Uterus (tissue), 4 donors: ENCODE data around the gene BMP2K. TPM values are rescaled to one million over a fixed set of nuclear protein-coding genes. Genes with fewer than 3 reads are reported as not detected.

Source experiments
- DNase-seq, 2 donors: peaks; one replicate each; pipeline ENCODE4 v3.0.0-alpha.2; 2019 to 2020
- H3K27ac ChIP-seq, 2 donors: fragments of 200-600 bp; sonication (generic); 1 replicate in 1 of 2; 2 replicates in 1 of 2; pipeline ENCODE4 v1.5.1; 2016 to 2018
- H3K27me3 ChIP-seq, 2 donors: fragments of 200-600 bp; sonication (generic); one replicate each; pipeline ENCODE4 v1.5.1; 2018 to 2019; ENCODE audit warnings: control low read depth in 1 of 2
- H3K36me3 ChIP-seq, 2 donors: fragments of 200-600 bp; sonication (generic); one replicate each; pipeline ENCODE4 v1.5.1; 2019; ENCODE audit warnings: control low read depth in 1 of 2
- H3K4me1 ChIP-seq, 2 donors: fragments of 200-600 bp; sonication (generic); one replicate each; pipeline ENCODE4 v1.5.1; 2018 to 2019; ENCODE audit warnings: control low read depth in 1 of 2
- H3K4me3 ChIP-seq, 2 donors: fragments of 200-600 bp; sonication (generic); 1 replicate in 1 of 2; 2 replicates in 1 of 2; pipeline ENCODE4 v1.5.1; 2018 to 2019; ENCODE audit warnings: mild to moderate bottlenecking in 1 of 2
- H3K9me3 ChIP-seq, 2 donors: fragments of 200-600 bp; sonication (generic); one replicate each; pipeline ENCODE4 v1.5.1; 2019; ENCODE audit warnings: control low read depth in 1 of 2
- POLR2A ChIP-seq, 2 donors: fragments of 450-650 bp; IDR thresholded peaks; one replicate each; pipeline ENCODE4 v1.6.1; 2016; ENCODE audit warnings: antibody characterized with exemption in 2 of 2, mild to moderate bottlenecking in 1 of 2, moderate library complexity in 1 of 2
- intact Hi-C: fragments of 100-400 bp; cut with DNase I; formaldehyde crosslinking; loops from one replicate; pipeline ENCODE4 v1.15.1; 2023; ENCODE audit warnings: low total_unique reads
- total RNA-seq, 4 donors: library from RNA; depleted of rRNA in 3 of 4; stranded (reverse); fragments of >200 nt in 3 of 4; gene quantifications; one replicate each; pipeline versions ENCODE4 v1.1.0 to v1.2.4, GENCODE V29; 2014 to 2023
- TF ChIP-seq, protein P1 (sequence below), 4 experiments: fragments of 200-600 bp in 2 of 4; fragments of 450-650 bp in 2 of 4; sonication (generic) in 2 of 4; IDR thresholded peaks; one replicate each; pipeline ENCODE4 v1.5.1; 2016 to 2019; ENCODE audit warnings: antibody characterized with exemption in 4 of 4, mild to moderate bottlenecking in 2 of 4, moderate library complexity in 1 of 4
- donor health status: DM: yes; HTN: yes; CAD: no.

The BMP2K gene
- total RNA-seq, 4 donors from 2014 or later: 14.7 to 67.3 (median 29.2) TPM

DNA sequence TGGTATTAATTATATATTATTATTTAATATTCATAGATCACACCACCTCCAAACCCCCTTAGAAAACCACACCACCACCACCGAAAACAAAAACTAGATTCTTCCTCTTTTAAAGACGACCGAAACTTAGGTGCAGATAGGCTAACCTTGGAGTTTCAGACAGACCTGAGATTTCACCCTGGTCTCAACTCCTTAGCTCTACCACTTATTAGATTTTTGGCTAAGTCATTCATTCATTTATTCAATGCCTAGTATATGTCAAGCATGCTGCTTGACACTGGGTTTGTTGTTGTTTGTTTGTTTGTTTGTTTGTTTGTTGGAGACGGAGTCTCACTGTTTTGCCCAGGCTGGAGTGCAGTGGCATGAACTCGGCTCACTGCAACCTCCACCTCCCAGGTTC lies 9.5 kb upstream of the BMP2K start:
- H3K9me3 ChIP-seq: no peaks in the 10 kb centered on the region
- no peaks in the 10 kb centered on the region for H3K36me3 ChIP-seq
- intact Hi-C loops: no loop called here
- H3K27ac ChIP-seq: no peak overlapping the region
- H3K4me1 ChIP-seq: no peaks in the 10 kb centered on the region
- DNase-seq: no peak
- TF ChIP-seq POLR2A (IDR thresholded peaks at IDR 0.05): no peak
- TF ChIP-seq, protein P1, sequence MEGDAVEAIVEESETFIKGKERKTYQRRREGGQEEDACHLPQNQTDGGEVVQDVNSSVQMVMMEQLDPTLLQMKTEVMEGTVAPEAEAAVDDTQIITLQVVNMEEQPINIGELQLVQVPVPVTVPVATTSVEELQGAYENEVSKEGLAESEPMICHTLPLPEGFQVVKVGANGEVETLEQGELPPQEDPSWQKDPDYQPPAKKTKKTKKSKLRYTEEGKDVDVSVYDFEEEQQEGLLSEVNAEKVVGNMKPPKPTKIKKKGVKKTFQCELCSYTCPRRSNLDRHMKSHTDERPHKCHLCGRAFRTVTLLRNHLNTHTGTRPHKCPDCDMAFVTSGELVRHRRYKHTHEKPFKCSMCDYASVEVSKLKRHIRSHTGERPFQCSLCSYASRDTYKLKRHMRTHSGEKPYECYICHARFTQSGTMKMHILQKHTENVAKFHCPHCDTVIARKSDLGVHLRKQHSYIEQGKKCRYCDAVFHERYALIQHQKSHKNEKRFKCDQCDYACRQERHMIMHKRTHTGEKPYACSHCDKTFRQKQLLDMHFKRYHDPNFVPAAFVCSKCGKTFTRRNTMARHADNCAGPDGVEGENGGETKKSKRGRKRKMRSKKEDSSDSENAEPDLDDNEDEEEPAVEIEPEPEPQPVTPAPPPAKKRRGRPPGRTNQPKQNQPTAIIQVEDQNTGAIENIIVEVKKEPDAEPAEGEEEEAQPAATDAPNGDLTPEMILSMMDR (IDR thresholded peaks at IDR 0.05): no peak
- no peaks in the 10 kb centered on the region for H3K27me3 ChIP-seq
- no peak overlapping the region for H3K4me3 ChIP-seq

DNA sequence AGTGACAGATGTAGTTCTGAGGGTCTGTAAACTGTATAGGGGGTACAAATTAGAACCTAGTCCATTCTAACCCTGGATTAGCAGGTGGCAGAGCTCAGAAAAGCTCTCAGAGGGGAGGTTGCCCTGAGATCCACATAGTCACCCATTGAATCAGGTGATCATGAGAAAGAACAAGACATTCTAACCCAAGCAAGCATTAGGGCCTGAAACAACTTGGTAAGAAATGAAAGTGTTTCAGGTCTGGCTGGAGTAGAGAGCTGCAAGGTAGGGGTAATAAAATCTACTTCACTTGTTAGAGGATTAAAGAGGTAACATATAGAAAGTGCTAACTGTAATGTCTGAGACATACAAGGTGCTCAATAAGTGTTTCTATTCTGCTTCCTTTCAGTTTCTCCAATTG lies 8.8 kb upstream of the BMP2K start:
- no peak overlapping the region for H3K27ac ChIP-seq
- no peaks in the 10 kb centered on the region for H3K27me3 ChIP-seq
- no peak for TF ChIP-seq POLR2A (IDR thresholded peaks at IDR 0.05)
- TF ChIP-seq, protein P1 (IDR thresholded peaks at IDR 0.05): no peak
- DNase-seq: no peak
- intact Hi-C loops: no loop called here
- no peaks in the 10 kb centered on the region for H3K9me3 ChIP-seq
- no peaks in the 10 kb centered on the region for H3K4me1 ChIP-seq
- H3K36me3 ChIP-seq: no peaks in the 10 kb centered on the region
- no peak overlapping the region for H3K4me3 ChIP-seq

DNA sequence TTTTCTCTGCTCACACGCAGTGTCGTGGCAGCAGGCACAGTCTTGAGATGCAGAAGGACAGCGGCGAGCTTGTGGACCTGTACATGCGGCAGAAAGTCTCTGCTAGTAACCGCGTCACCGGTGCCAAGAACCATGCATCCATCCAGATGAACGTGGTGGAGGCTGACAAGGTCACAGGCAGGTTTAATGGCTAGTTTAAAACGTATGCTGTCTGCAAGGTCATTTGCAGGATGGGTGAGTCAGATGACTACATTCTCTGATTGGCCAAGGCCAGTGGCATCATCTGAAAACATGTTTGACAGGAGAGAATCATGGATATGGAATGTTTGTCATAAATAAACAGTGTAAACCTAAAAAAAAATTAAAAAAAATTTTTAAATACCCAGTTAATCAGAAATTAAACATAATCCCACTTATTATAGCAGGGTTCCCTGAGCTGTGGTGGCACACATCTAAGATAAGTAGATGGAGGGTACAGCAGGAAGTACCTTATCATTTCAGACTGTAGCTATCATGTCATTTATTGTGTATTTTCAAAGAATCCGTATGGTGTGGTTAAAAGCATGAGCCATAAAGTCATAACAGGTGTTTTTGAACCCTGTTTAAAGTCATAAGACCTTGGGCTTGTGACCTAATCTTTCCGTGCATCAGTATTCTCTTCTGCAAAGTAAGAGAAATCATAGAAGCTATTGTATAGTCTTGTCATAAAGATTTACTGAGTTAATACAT lies 7.5 kb upstream of the BMP2K start:
- H3K9me3 ChIP-seq: no peaks in the 10 kb centered on the region
- no peak for DNase-seq
- H3K4me3 ChIP-seq: no peak overlapping the region
- no peaks in the 10 kb centered on the region for H3K4me1 ChIP-seq
- intact Hi-C loops: no loop called here
- no peaks in the 10 kb centered on the region for H3K27me3 ChIP-seq
- no peaks in the 10 kb centered on the region for H3K36me3 ChIP-seq
- TF ChIP-seq, protein P1 (IDR thresholded peaks at IDR 0.05): no peak
- H3K27ac ChIP-seq: no peak overlapping the region

DNA sequence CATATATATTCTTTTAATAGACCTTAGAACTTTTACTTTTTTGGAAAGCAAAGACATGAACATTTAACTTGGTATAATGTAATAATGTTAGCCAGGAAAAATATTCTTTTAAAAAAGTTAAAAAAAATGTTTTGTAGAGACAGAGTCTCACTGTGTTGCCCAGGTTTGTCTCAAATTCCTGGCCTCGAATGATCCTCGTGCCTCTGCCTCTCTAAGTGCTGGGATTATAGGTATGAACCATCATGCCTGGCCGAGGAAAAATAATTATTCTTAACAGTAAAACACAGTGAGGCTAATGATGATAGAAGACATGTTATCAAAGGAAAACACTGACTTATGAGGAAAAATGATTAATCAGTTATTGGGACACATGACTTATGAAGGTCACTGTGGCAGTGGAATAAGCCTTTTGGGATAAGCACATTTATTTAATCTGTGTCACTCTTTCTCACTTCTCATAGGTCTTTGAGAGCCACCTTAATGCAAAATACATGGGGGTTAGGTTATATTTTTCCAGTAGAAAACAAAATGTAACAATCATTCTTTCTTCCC lies 6.0 kb upstream of the BMP2K start:
- intact Hi-C loops: no loop called here
- no peak for DNase-seq
- H3K4me3 ChIP-seq: no peak overlapping the region
- H3K27ac ChIP-seq: no peak overlapping the region
- no peaks in the 10 kb centered on the region for H3K9me3 ChIP-seq
- no peaks in the 10 kb centered on the region for H3K4me1 ChIP-seq
- TF ChIP-seq, protein P1 (IDR thresholded peaks at IDR 0.05): no peak
- no peak for TF ChIP-seq POLR2A (IDR thresholded peaks at IDR 0.05)
- no peaks in the 10 kb centered on the region for H3K27me3 ChIP-seq
- H3K36me3 ChIP-seq: no peaks in the 10 kb centered on the region

DNA sequence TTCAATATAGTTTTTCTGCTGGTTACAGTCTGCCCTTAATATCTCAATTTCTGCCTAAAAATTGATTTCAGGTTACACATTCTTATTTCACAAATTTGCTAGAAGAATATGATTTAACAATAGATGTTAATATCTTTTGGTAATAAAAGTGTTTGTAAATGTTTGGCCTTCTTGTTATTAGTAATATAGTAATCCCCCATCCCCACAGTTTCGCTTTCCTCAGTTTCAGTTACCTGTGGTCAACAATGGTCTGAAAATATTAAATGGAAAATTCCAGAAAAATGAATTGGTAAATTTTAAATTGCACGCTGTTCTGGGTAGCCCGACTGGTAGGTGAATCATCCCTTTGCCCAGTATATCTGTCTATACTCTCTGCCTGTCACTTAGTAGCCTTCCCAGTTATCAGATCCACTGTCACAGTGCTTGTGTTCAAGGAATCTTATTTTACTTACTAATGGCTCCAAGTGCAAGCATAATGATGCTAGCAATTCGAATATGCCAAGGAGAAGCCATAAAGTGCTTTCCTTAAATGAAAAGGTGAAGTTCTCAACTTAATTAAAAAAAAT lies 3.5 kb upstream of the BMP2K start:
- Histone ChIP-seq H3K27me3 (no peaks in the 10 kb centered on the region), H3K4me1 (no peaks in the 10 kb centered on the region), H3K9me3 (no peaks in the 10 kb centered on the region), H3K4me3 (no peak overlapping the region), H3K27ac (no peak overlapping the region), H3K36me3 (no peaks in the 10 kb centered on the region)
- no peak for DNase-seq
- intact Hi-C loops: no loop called here
- TF ChIP-seq, protein P1 (IDR thresholded peaks at IDR 0.05): no peak
- TF ChIP-seq POLR2A (IDR thresholded peaks at IDR 0.05): no peak
